Measurements from ENCODE around the gene PPP1R9B.

GRCh38 chr17:50181144-50181543 lies 30.7 kb upstream of the PPP1R9B start:
- no peak for TF ChIP-seq CTCF (IDR thresholded peaks at IDR 0.05)
- TF ChIP-seq POLR2A (IDR thresholded peaks at IDR 0.05), result no peak
